Measurements from ENCODE around the gene SNCB. TPM values are rescaled to one million over a fixed set of nuclear protein-coding genes. Genes with fewer than 3 reads are reported as not detected.

Gene SNCB
- total and polyA plus RNA-seq, 2 of the 8 experiments (the other 6 are each of a cell fraction or from before 2014, with no cell fraction given), result 4.2 to 5.9 TPM

- TF ChIP-seq SUZ12 (IDR thresholded peaks at IDR 0.05; ENCODE audit: low read length) (no peak), RAD21 (IDR thresholded peaks at IDR 0.05 in 1 of 2, conservative IDR thresholded peaks at IDR 0.05 in 1 of 2; ENCODE audit: low read depth in 2 of 2, low read length in 2 of 2) (no peak), SIRT6 (IDR thresholded peaks at IDR 0.05; ENCODE audit: low read length) (no peak), CHD7 (IDR thresholded peaks at IDR 0.05; ENCODE audit: insufficient replicate concordance, low read length) (no peak), CEBPB (IDR thresholded peaks at IDR 0.05; ENCODE audit: low read depth, low read length) (no peak)
These were observed 12.5 kb upstream of the SNCB start (continued) for GRCh38 chr5:176642675-176643490.
